Neural progenitor cell (in vitro differentiated cells): ENCODE results near the gene PCGF5.

ENCODE experiments used
- EZH2 ChIP-seq: fragments of 200-600 bp; sonication (generic); IDR thresholded peaks from 2 replicates; pipeline ENCODE4 v1.6.1; 2017; ENCODE audit warnings: antibody characterized with exemption, mild to moderate bottlenecking, moderate library complexity
- EZH2phosphoT487 ChIP-seq: fragments of 200-600 bp; sonication (generic); IDR thresholded peaks from 2 replicates; pipeline ENCODE4 v1.6.1; 2017; ENCODE audit warnings: antibody characterized with exemption
- TF ChIP-seq, protein P1 (sequence below): fragments of 200-600 bp; sonication (generic); IDR thresholded peaks from 2 replicates; pipeline ENCODE4 v1.5.1; 2017; ENCODE audit warnings: antibody characterized with exemption, mild to moderate bottlenecking

DNA sequence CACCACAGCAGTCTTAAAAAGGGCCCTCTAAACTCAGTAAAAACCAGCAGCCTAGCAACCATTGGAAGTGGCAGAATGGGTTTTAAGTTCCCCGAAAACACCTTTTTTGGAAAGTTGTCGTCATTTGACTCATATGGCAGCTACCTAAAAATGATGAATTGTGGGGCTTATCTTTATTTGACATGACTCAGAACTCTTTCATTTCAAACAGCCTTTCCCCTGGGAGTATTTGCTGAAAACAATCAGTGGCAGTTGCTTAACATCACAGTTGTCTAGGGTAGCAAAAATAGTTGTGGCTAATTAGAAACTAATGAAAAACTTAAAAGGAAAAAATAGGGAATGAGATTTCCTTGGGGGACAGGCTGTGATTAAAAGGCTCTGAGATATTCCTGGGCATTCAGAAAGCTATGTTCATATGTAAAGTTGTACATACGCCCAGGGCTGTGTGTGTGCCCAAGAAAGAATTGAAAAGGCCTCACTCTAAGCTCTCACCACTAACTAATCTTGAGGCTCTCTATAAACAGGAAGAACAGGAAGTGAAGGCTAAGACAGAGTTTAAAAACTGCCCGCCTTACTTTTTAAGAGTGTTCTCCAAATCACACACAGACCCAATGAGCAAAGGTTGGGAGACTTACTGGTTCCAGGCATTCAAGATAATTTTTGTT is 108.0 kb downstream of the PCGF5 start:
- TF ChIP-seq, protein P1, sequence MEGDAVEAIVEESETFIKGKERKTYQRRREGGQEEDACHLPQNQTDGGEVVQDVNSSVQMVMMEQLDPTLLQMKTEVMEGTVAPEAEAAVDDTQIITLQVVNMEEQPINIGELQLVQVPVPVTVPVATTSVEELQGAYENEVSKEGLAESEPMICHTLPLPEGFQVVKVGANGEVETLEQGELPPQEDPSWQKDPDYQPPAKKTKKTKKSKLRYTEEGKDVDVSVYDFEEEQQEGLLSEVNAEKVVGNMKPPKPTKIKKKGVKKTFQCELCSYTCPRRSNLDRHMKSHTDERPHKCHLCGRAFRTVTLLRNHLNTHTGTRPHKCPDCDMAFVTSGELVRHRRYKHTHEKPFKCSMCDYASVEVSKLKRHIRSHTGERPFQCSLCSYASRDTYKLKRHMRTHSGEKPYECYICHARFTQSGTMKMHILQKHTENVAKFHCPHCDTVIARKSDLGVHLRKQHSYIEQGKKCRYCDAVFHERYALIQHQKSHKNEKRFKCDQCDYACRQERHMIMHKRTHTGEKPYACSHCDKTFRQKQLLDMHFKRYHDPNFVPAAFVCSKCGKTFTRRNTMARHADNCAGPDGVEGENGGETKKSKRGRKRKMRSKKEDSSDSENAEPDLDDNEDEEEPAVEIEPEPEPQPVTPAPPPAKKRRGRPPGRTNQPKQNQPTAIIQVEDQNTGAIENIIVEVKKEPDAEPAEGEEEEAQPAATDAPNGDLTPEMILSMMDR: no peak
- no peak for TF ChIP-seq EZH2
- no peak for TF ChIP-seq EZH2phosphoT487
